BE2C (cell line): Measurements from ENCODE around the gene LILRB3.

Source experiments
- DNase-seq: peaks from one replicate; pipeline ENCODE4 v3.0.0-alpha.2; 2020
- H3K27me3 ChIP-seq: fragments of 250-450 bp; sonication (Bioruptor Pico); 2 replicates; pipeline ENCODE4 v1.5.1; 2020; ENCODE audit warnings: mild to moderate bottlenecking
- H3K36me3 ChIP-seq: fragments of 250-450 bp; sonication (Bioruptor Pico); 2 replicates; pipeline ENCODE4 v1.5.1; 2020; ENCODE audit warnings: mild to moderate bottlenecking
- H3K4me1 ChIP-seq: fragments of 250-450 bp; sonication (Bioruptor Pico); 2 replicates; pipeline ENCODE4 v1.5.1; 2020
- H3K4me3 ChIP-seq: 2 replicates; pipeline ENCODE4 v1.5.1; 2011; ENCODE audit warnings: low read depth, low read length
- H3K9me3 ChIP-seq: fragments of 250-450 bp; sonication (Bioruptor Pico); 2 replicates; pipeline ENCODE4 v1.5.1; 2020
- CTCF ChIP-seq: IDR thresholded peaks from 2 replicates; pipeline ENCODE4 v1.5.1; 2012; ENCODE audit warnings: mild to moderate bottlenecking, low read depth, low read length

The LILRB3 gene

GRCh38 chr19:54206030-54206830, 16.6 kb downstream of the LILRB3 start:
- H3K27me3 ChIP-seq, result no peaks in the 10 kb centered on the region
- peaks cover 42% of the 10 kb centered on the region for H3K4me1 ChIP-seq
- no peak overlapping the region for H3K4me3 ChIP-seq
- peaks cover 96% of the 10 kb centered on the region for H3K36me3 ChIP-seq
- no peak for TF ChIP-seq CTCF
- no peak for DNase-seq
- H3K9me3 ChIP-seq, result no peaks in the 10 kb centered on the region; the same call in 1 of the 2 replicates

- no peaks in the 10 kb centered on the region for H3K27me3 ChIP-seq
- H3K36me3 ChIP-seq, result peaks cover 91% of the 10 kb centered on the region
- no peak for DNase-seq
These were observed 17.9 kb downstream of the LILRB3 start for GRCh38 chr19:54204767-54205468.

GRCh38 chr19:54203151-54203611, 19.6 kb downstream of the LILRB3 start:
- DNase-seq, result no peak
- Histone ChIP-seq H3K4me3 (peak overlapping the region; percentile 92), H3K27me3 (no peaks in the 10 kb centered on the region), H3K36me3 (peaks cover 74% of the 10 kb centered on the region), H3K9me3 (no peaks in the 10 kb centered on the region), H3K4me1 (peaks cover 20% of the 10 kb centered on the region)
- no peak for TF ChIP-seq CTCF

More at GRCh38 chr19:54204767-54205468, 17.9 kb downstream of the LILRB3 start:
- peaks cover 37% of the 10 kb centered on the region for H3K4me1 ChIP-seq
- H3K9me3 ChIP-seq, result no peaks in the 10 kb centered on the region
- 0 out of 2 replicates have a peak overlapping the region, but pooled peaks have one; percentile 4 for H3K4me3 ChIP-seq
- no peak for TF ChIP-seq CTCF

- Histone ChIP-seq H3K9me3 (no peaks in the 10 kb centered on the region), H3K4me1 (peaks cover 10% of the 10 kb centered on the region), H3K36me3 (peaks cover 62% of the 10 kb centered on the region), H3K27me3 (no peaks in the 10 kb centered on the region), H3K4me3 (peak overlapping the region; percentile 92)
- TF ChIP-seq CTCF, result no peak
- DNase-seq, result no peak
These were observed 20.8 kb downstream of the LILRB3 start for GRCh38 chr19:54201980-54202379.

- no peak for TF ChIP-seq CTCF
- Histone ChIP-seq H3K27me3 (no peaks in the 10 kb centered on the region), H3K4me1 (peaks cover 10% of the 10 kb centered on the region), H3K9me3 (no peaks in the 10 kb centered on the region), H3K36me3 (peaks cover 54% of the 10 kb centered on the region), H3K4me3 (peak overlapping the region; percentile 92)
- no peak for DNase-seq
These were observed 21.6 kb downstream of the LILRB3 start for GRCh38 chr19:54201172-54201701.

GRCh38 chr19:54199401-54199800, 23.4 kb downstream of the LILRB3 start:
- Histone ChIP-seq H3K36me3 (peaks cover 36% of the 10 kb centered on the region), H3K27me3 (no peaks in the 10 kb centered on the region), H3K4me3 (no peak overlapping the region), H3K9me3 (no peaks in the 10 kb centered on the region), H3K4me1 (peaks cover 10% of the 10 kb centered on the region)
- TF ChIP-seq CTCF, result no peak
- DNase-seq, result no peak
